HEK293 (cell line): ENCODE data around the gene KCNH5.

Experiments used
- CTCF ChIA-PET: fragments of 350-600 bp; formaldehyde crosslinking; extraction: SDS; loops from one replicate; lab custom pipeline; 2021; ENCODE audit warnings: antibody characterized with exemption; lab: Yijun Ruan, JAX
- POLR2A ChIA-PET: fragments of 300-600 bp; formaldehyde crosslinking; extraction: SDS; loops from one replicate; lab custom pipeline; 2020; ENCODE audit warnings: antibody characterized with exemption, inconsistent platforms; lab: Yijun Ruan, JAX
- H3K27ac ChIP-seq: fragments of 200-500 bp; sonication (Bioruptor generic); 2 replicates; pipeline ENCODE4 v1.5.1; 2014; ENCODE audit warnings: low read depth, low read length, control low read depth, inconsistent platforms; ENCODE audit errors: extremely low read depth
- H3K36me3 ChIP-seq, 2 experiments: fragments of 200-500 bp in 1 of 2; sonication (Bioruptor generic) in 1 of 2; 1 replicate in 1 of 2; 2 replicates in 1 of 2; pipeline ENCODE4 v1.5.1; 2014 to 2017; ENCODE audit warnings: inconsistent platforms in 2 of 2, low read length in 2 of 2; ENCODE audit not compliant: control insufficient read depth in 2 of 2, insufficient read depth in 1 of 2
- H3K4me1 ChIP-seq: fragments of 200-500 bp; sonication (Bioruptor generic); 2 replicates; pipeline ENCODE4 v1.5.1; 2014; ENCODE audit warnings: mild to moderate bottlenecking, low read length, inconsistent platforms; ENCODE audit not compliant: control insufficient read depth, insufficient read depth
- H3K4me3 ChIP-seq: 2 replicates; pipeline ENCODE4 v1.5.1; 2011; ENCODE audit warnings: low read depth, mild to moderate bottlenecking, control low read depth, low read length, moderate library complexity
- H3K9me3 ChIP-seq: fragments of 200-500 bp; sonication (Bioruptor generic); 2 replicates; pipeline ENCODE4 v1.5.1; 2014; ENCODE audit warnings: low read depth, low read length, inconsistent platforms; ENCODE audit not compliant: control insufficient read depth, insufficient read depth
- ELK4 ChIP-seq: IDR thresholded peaks from 2 replicates; pipeline ENCODE4 v1.6.1; 2011; ENCODE audit warnings: mild to moderate bottlenecking, low read depth, low read length, borderline replicate concordance
- OVOL3 ChIP-seq: fragments of 450-650 bp; formaldehyde crosslinking; IDR thresholded peaks from 2 replicates; pipeline ENCODE4 v1.5.1; 2016; ENCODE audit warnings: missing biosample characterization, missing genetic modification characterization
- PRDM1 ChIP-seq: fragments of 450-650 bp; formaldehyde crosslinking; IDR thresholded peaks from 2 replicates; pipeline ENCODE4; 2016; ENCODE audit warnings: missing biosample characterization, missing genetic modification characterization
- REPIN1 ChIP-seq: fragments of 450-650 bp; formaldehyde crosslinking; IDR thresholded peaks from 2 replicates; pipeline ENCODE4 v1.5.1; 2017; ENCODE audit warnings: missing biosample characterization, missing genetic modification characterization, low read depth
- SALL2 ChIP-seq: fragments of 450-650 bp; formaldehyde crosslinking; IDR thresholded peaks from 2 replicates; pipeline ENCODE4 v1.5.0; 2017; ENCODE audit warnings: missing biosample characterization, mild to moderate bottlenecking, missing genetic modification characterization, borderline replicate concordance
- SP3 ChIP-seq: fragments of 450-650 bp; formaldehyde crosslinking; IDR thresholded peaks from 2 replicates; pipeline ENCODE4 v1.5.1; 2016; ENCODE audit warnings: missing biosample characterization, missing genetic modification characterization
- ZBTB44 ChIP-seq: fragments of 450-650 bp; IDR thresholded peaks from 2 replicates; pipeline ENCODE4 v1.5.1; 2018; ENCODE audit warnings: missing biosample characterization, mild to moderate bottlenecking, missing genetic modification characterization
- ZBTB6 ChIP-seq: fragments of 450-650 bp; formaldehyde crosslinking; IDR thresholded peaks from 2 replicates; pipeline ENCODE4 v1.5.1; 2017; ENCODE audit warnings: missing biosample characterization, missing genetic modification characterization
- ZFP37 ChIP-seq: fragments of 450-650 bp; formaldehyde crosslinking; IDR thresholded peaks from 2 replicates; pipeline ENCODE4 v1.5.1; 2016; ENCODE audit warnings: missing biosample characterization, missing genetic modification characterization
- ZIC2 ChIP-seq: fragments of 450-650 bp; formaldehyde crosslinking; IDR thresholded peaks from 2 replicates; pipeline ENCODE4 v1.5.1; 2016; ENCODE audit warnings: missing biosample characterization, missing genetic modification characterization
- ZNF148 ChIP-seq: fragments of 450-650 bp; formaldehyde crosslinking; IDR thresholded peaks from 2 replicates; pipeline ENCODE4 v1.5.0; 2017; ENCODE audit warnings: missing biosample characterization, missing genetic modification characterization, borderline replicate concordance
- ZNF239 ChIP-seq: fragments of 450-650 bp; formaldehyde crosslinking; IDR thresholded peaks from 2 replicates; pipeline ENCODE4 v1.5.1; 2016; ENCODE audit warnings: missing biosample characterization, missing genetic modification characterization
- ZNF26 ChIP-seq: fragments of 450-650 bp; formaldehyde crosslinking; IDR thresholded peaks from 2 replicates; pipeline ENCODE4 v1.5.1; 2016; ENCODE audit warnings: missing biosample characterization, missing genetic modification characterization
- ZNF354C ChIP-seq: fragments of 450-650 bp; formaldehyde crosslinking; IDR thresholded peaks from 2 replicates; pipeline ENCODE4 v1.5.1; 2016; ENCODE audit warnings: missing biosample characterization, missing genetic modification characterization, low read depth, borderline replicate concordance
- ZNF513 ChIP-seq: fragments of 450-650 bp; IDR thresholded peaks from 2 replicates; pipeline ENCODE4 v1.5.1; 2018; ENCODE audit warnings: missing biosample characterization, missing genetic modification characterization
- ZNF555 ChIP-seq: fragments of 450-650 bp; formaldehyde crosslinking; conservative IDR thresholded peaks from 2 replicates; pipeline ENCODE4 v1.5.1; 2017; ENCODE audit warnings: missing biosample characterization, mild to moderate bottlenecking, missing genetic modification characterization, inconsistent platforms
- ZNF558 ChIP-seq: fragments of 450-650 bp; formaldehyde crosslinking; IDR thresholded peaks from 2 replicates; pipeline ENCODE4 v1.5.1; 2016; ENCODE audit warnings: missing biosample characterization, missing genetic modification characterization
- ZNF629 ChIP-seq: fragments of 450-650 bp; formaldehyde crosslinking; IDR thresholded peaks from 2 replicates; pipeline ENCODE4 v1.5.1; 2017; ENCODE audit warnings: missing biosample characterization, missing genetic modification characterization
- ZNF768 ChIP-seq: fragments of 450-650 bp; formaldehyde crosslinking; IDR thresholded peaks from 2 replicates; pipeline ENCODE4 v1.5.1; 2018; ENCODE audit warnings: missing biosample characterization, mild to moderate bottlenecking, missing genetic modification characterization
- ZSCAN16 ChIP-seq: fragments of 450-650 bp; formaldehyde crosslinking; IDR thresholded peaks from 2 replicates; pipeline ENCODE4 v1.5.1; 2016; ENCODE audit warnings: missing biosample characterization, missing genetic modification characterization
- ZSCAN23 ChIP-seq: fragments of 450-650 bp; formaldehyde crosslinking; IDR thresholded peaks from 2 replicates; pipeline ENCODE4 v1.5.1; 2016; ENCODE audit warnings: missing biosample characterization, missing genetic modification characterization
- ZSCAN4 ChIP-seq: fragments of 450-650 bp; formaldehyde crosslinking; IDR thresholded peaks from 2 replicates; pipeline ENCODE4 v1.5.1; 2017; ENCODE audit warnings: missing biosample characterization, missing genetic modification characterization

The KCNH5 gene

GRCh38 chr14:62844546-62844945 is 200.7 kb downstream of the KCNH5 start:
- POLR2A ChIA-PET, result no interaction called here
- H3K4me3 ChIP-seq, result no peak overlapping the region
- H3K9me3 ChIP-seq, result no peaks in the 10 kb centered on the region
- no peak overlapping the region for H3K27ac ChIP-seq
- CTCF ChIA-PET, result no interaction called here
- no peaks in the 10 kb centered on the region for H3K4me1 ChIP-seq
- TF ChIP-seq ZNF354C (tag by site-specific recombination), result no peak
- no peak for TF ChIP-seq ZNF555 (tag by site-specific recombination)
- TF ChIP-seq PRDM1 (tag by site-specific recombination), result no peak
- no peak for TF ChIP-seq ZNF629
- no peak for TF ChIP-seq OVOL3 (tag by site-specific recombination)
- no peak for TF ChIP-seq ZNF239 (tag by site-specific recombination)
- no peak for TF ChIP-seq ZSCAN16 (tag by site-specific recombination)
- no peak for TF ChIP-seq ZSCAN4 (tag by site-specific recombination)
- H3K36me3 ChIP-seq, result no peaks in the 10 kb centered on the region

- Histone ChIP-seq H3K4me3 (no peak overlapping the region), H3K9me3 (no peaks in the 10 kb centered on the region), H3K4me1 (no peaks in the 10 kb centered on the region), H3K36me3 (no peaks in the 10 kb centered on the region), H3K27ac (no peak overlapping the region)
- TF ChIP-seq ZNF26 (tag by site-specific recombination) (no peak), SP3 (tag by site-specific recombination) (no peak), ZNF513 (tag by site-specific recombination) (no peak), ZNF768 (tag by site-specific recombination) (no peak), ZNF148 (tag by site-specific recombination) (no peak), ELK4 (no peak), REPIN1 (tag by site-specific recombination) (no peak), ZBTB44 (tag by site-specific recombination) (no peak), ZSCAN23 (no peak), ZBTB6 (no peak), ZNF558 (no peak), ZFP37 (tag by site-specific recombination) (no peak), ZIC2 (tag by site-specific recombination) (no peak), SALL2 (tag by site-specific recombination) (no peak)
- ChIA-PET POLR2A (no interaction called here), CTCF (no interaction called here)
Observed at GRCh38 chr14:62824086-62824485, 221.2 kb downstream of the KCNH5 start.
